ENCODE measurements around the gene LRRC39.
"Not testable (repeated sequence)": the region's sequence is repeated elsewhere in the genome, so short reads cannot be mapped to it uniquely, and the experiment has no call there.

- not testable (repeated sequence) for TF ChIP-seq CTCF, POLR2A (IDR thresholded peaks at IDR 0.05)
Measured at GRCh38 chr1:100205103-100205502, 27.0 kb upstream of the LRRC39 start.

All from esophagus squamous epithelium (tissue), 4 donors.